GM12892 (cell line): ENCODE results near the gene SNCG.
"Not testable (repeated sequence)": the region's sequence is repeated elsewhere in the genome, so short reads cannot be mapped to it uniquely, and the experiment has no call there.

ENCODE experiments used
- POLR2A ChIP-seq: IDR thresholded peaks from 2 replicates; pipeline ENCODE4 v1.6.1; 2011; ENCODE audit warnings: low read depth, low read length, control low read depth
- POLR2AphosphoS5 ChIP-seq: IDR thresholded peaks from 2 replicates; pipeline ENCODE4 v1.6.1; 2011; ENCODE audit warnings: low read depth, low read length, control low read depth

DNA sequence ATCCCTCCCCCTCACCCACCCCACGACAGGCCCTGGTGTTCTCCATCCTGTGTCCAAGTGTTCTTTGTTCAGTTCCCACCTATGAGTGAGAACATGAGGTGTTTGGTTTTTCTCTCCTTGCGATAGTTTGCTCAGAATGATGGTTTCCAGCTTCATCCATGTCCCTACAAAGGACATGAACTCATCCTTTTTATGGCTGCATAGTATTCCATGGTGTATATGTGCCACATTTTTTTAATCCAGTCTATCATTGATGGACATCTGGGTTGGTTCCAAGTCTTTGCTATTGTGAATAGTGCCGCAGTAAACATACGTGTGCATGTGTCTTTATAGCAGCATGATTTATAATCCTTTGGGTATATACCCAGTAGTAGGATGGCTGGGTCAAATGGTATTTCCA, 26.1 kb downstream of the SNCG start:
- TF ChIP-seq POLR2A, POLR2AphosphoS5: not testable (repeated sequence)
